Activated CD8-positive, alpha-beta memory T cell treated with anti-CD3 and anti-CD28 coated beads, Interleukin-2, amount 50 U/mL, for 24 hours (primary cell): ENCODE results near the gene KCNK15.
"Not testable (repeated sequence)": the region's sequence is repeated elsewhere in the genome, so short reads cannot be mapped to it uniquely, and the experiment has no call there.

Source experiments
- DNase-seq: peaks from one replicate; pipeline ENCODE4 v3.0.0-alpha.2; 2020; ENCODE audit errors: extremely low read depth

KCNK15 gene

DNA sequence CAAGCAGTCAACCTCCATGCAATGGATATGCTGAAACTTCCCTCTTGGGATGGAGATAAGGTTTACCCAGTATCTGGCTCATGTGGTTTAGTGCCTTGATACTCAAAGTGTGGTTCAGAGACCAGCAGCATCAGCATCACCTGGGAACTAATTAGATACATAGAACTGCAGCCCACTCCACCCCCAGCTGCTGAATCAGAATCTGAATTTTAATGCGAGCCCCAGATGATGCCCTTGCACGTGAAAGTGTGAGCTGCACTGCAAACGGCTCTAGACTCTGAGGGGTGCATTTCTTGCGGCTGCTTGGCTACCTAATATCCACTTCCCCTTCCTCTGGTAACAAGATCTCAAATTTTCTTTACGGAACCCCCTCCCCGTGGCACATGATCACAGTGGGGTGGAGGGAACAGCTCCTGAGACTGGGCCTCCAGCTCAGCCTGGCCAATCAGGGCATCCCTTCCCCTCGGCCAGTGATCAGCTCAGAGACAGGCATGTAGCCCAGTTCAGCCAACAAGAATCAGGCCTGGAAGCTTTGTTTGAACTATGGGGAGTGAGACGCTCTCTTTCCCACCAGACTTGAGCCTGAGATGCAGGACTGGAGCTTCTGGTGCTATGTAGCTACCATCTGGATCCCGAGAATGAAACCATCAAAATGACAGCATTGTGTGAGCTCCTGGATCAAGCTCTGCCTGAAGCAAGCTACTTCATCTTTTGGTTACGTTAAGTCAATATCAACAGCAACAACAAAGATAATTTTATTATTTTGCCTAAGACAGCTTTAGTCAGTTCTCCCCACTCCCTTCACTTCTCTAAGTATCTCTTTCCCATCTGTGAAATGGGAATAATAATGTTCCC, 12.8 kb downstream of the KCNK15 start:
- no peak for DNase-seq

DNA sequence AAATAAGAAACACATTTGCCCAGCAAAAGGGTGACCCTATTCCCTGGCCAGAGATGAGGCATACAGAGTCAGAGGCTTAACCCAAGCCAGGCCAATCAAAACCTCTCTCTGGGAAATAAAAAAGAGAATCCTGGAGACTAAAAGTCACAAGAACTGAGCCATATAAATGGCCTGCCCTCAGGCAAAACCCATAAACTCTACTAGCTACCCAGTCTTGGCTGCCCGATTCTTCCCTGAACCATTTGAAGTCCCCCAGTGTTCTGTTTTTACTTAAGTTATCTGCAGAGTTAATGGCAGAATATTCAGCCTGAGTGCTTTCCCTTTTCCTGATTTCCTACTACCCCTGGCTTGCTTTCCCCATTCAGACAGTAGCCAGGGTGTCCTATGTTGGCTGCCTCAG, 13.9 kb downstream of the KCNK15 start:
- DNase-seq: no peak

DNA sequence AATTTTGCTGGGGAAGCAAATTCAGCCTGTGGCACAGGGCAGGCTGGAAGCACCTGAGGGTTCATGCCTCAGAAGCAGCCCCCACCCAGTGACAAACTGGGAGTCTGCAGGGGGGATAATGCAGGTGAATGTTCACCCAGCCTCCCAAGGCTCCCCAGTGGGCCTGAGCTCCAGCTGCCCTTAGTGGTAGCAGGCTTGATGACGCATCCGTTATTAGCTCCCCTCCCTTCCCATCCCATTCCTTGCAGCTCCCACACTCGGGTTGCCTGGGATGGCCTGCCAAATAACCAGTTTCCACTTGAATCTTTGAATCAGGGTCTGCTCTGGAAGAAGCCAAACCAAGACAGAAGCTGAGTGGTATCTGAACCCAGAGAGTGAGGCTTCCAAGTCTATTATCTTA, 15.8 kb downstream of the KCNK15 start:
- no peak for DNase-seq

DNA sequence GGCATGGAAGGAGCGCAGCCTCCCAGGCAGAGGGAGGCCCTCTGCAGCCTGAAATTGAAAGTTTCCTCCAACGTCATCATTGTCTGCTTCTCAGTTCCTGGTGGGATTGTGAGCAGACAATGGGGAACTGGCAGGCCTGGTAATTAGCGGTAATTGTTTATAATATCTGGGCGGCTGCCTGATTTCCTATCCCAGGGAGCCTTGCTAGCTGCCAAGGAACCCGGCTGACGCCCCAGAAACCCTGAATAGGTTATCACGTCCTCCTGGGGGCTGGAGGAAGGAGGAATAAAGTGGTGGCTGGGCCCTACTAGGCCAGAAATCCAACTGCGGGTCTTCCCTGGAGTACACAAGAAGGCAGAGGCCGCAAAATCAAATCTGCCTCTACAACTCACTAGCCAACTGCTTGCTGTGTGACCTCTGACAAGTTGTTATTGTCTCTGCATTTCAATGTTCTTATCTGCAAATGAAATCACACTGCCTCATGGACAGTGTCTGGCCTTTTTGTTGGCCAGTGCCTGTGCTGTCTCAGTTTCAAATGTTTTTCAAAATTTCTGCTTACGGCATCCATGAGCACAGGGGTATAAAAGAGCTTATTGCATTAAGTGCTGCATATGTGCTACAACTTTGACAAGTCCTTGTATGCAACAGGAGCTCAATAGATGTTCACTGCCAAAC, 16.9 kb downstream of the KCNK15 start:
- DNase-seq: no peak

DNA sequence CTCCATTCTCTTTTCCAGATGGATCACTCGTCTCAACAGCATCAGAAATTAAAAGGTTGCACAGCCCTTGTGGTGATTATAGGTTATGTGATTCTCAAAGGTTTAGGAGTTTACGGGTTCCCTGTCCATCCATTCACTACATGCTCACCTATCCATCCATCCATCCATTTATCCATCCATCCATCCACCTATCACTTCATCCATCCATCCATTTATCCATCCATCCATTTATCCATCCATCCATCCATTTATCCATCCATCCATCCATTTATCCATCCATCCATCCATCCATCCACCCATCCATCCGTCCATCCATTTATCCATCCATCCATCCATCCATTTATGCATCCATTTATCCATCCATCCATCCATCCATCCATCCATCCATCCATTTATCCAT, 18.1 kb downstream of the KCNK15 start:
- DNase-seq: not testable (repeated sequence)

DNA sequence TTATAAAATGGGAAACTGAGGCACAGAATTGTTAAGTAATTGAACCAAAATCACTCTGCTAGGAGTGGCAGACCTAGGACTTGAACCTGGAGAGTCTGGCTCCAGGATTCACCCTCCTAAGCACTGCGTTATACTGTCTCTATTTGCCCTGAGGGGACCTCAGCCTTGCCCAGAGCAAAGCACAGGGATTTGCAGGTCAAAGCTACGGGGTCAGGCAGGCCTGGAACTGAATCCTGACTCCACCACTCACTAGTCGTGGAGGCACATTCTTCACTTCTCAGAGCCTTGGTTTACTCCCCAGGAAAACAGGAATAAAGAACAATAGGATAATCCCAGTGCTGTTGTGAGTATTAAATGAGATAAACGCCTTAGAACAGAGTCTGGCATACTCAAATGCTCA, 19.4 kb downstream of the KCNK15 start:
- DNase-seq: no peak

DNA sequence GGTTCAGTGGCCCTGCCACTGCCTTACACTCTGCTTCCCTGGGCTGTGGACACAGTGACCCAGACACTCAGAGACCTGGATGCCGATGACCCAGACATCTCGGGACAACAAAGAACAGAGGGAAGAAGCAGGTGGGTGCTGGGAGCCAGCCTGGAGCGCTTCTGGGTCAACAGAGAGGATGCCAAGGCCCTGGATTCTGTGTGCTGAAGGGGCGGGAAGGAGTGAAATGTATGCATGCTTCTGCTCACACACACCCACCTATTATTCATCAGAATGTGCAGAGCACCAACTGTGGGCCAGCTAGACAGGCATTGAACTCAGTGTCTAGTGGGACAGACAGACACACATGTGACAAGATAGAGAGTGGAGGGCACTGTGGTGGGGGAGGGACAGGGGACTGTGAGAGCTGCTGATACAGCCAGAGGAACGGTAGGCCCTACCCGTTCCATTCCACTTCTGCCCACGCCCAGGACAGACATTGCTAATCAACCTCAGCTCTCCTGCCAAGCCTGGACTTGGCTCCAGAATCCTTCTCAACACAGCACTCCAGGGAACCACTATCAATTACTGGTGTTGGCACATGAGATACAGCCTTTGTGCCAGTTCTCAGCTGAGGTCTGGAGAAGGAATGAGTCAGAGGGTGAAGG, 20.2 kb downstream of the KCNK15 start:
- DNase-seq: no peak

DNA sequence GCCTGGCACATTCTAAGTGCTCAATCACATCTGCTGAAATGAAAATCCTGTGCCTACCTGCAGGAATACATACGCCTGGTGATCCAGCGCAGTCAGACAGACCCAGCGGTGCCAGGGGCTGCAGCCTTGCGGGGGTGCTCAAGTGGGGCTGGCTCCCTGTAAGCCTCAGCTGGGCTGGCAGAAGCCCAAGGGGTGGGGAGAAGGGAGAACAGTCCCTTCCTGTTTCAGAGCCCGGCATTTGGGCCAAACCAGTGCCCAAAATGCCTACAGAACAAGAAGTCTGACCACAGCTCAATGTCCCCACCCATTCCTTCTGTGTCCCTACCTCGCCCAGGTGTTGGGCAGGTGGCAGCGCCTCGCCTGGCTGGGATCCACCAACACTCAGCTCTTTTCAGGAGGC, 22.6 kb downstream of the KCNK15 start:
- no peak for DNase-seq

DNA sequence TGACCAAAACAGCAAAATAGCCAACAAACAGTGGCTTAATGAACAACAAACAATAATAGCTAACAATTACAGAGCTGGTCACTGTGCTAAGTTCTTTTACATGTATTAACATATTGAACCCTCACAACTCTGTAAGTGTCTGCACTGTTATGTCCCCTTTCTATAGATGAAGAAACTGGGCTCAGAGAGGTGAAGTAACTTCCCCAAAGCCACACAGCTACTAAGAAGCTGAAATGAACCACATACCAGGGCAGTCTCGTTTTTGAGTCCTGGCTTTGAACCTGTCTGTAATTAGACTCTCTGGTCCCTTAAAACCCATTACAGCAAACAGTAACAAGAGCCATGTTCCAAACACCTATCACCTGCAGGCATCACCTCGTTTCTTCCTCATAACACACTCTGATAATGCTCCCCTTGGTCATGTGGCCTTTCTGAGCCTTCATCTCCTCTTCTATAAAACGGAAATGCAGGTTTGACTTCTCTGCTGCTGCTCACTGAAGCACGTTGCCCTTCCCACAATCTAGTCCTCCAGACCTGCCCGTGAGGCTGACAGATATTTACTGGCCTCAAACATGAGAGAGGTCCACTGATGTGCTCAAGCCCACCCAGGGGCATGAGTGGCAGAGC, 23.3 kb downstream of the KCNK15 start:
- DNase-seq: no peak

DNA sequence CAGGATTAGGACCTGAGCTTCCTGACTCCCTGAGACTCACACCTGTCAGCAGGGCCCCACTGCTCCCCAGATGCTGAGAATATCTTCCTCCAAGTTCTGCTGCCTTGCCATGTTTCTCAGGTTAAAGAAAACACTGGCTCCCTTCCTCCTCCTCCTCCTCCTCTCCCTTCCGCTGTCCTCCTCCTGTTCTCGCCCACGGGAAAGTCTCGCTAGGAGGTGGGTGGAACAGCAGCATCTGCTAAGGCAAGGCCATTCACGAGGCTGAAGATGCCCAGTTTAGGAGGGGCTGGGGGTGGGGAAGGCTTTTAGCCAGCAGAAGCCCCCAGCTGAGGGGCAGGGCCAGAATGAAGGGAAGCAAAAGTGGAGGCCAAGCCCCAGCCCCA, 23.8 kb downstream of the KCNK15 start:
- DNase-seq: no peak

DNA sequence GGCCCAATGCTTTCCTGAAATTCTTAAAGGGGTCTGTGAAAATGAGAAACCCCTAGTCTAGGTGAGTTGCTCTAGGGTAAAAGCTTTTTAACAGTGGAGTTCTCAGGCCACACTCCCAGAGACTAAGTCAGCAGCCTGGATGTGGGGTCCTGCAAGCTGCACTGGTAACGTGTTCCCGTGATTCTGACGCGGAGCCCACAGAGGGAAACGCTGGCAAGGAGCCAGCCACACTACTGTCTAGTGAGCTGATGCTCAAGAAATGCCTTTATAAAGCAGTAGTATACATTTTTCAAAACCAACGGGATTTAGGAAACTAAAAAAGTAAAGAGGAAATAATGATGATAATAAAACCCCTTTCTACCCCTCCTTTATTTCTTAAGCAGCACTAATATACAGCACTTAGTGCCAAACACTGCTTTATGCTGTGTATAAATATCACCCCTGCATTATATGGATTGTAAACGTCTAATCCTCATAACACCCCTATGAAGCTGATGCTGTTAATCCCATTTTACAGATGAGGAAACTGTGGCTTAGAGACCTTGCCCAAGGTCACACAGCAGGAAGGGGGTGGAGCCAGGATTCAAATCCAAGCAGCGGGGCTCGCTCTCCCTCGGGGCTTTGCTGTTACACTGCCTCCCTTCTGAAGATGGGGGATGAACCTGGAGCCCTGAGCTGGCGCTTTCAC, 25.0 kb downstream of the KCNK15 start:
- DNase-seq: no peak

DNA sequence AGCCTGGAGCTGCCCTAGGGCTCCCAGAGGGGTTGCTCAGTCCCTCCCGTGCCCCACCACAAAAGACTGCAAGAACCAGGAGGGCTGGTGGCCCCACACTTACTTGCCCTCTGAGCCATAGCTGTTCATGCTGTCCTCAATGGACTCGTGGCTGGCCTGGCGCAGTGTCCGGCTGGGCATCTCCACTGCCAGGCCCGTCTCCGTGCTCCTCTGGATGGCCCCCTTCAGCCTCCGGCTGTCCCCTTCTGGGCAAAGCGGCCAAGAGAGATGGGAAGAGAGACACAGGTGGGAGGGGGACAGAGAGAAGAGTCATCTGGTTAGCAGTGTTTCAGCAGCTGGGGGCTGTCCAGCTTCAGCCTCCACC, 25.5 kb downstream of the KCNK15 start:
- no peak for DNase-seq

DNA sequence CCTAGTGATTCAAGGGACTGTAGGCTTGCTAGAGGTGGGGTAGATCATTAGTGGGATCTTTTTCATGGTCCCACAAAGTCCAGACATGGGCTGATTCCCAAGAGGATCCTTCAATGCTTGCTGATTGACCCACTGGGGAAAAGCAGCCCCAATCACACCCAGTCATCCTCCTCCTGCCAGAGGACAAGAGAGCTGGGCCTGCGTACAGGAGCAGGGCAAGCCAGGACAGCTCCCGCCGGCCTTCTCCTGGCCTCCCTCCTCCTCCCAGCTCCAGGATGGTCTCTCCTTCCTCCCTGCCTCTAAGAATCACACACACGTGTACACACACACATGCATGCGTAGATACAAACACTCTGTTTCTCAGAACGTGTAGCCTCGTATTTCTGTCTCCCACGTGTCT, 27.0 kb downstream of the KCNK15 start:
- DNase-seq: no peak

DNA sequence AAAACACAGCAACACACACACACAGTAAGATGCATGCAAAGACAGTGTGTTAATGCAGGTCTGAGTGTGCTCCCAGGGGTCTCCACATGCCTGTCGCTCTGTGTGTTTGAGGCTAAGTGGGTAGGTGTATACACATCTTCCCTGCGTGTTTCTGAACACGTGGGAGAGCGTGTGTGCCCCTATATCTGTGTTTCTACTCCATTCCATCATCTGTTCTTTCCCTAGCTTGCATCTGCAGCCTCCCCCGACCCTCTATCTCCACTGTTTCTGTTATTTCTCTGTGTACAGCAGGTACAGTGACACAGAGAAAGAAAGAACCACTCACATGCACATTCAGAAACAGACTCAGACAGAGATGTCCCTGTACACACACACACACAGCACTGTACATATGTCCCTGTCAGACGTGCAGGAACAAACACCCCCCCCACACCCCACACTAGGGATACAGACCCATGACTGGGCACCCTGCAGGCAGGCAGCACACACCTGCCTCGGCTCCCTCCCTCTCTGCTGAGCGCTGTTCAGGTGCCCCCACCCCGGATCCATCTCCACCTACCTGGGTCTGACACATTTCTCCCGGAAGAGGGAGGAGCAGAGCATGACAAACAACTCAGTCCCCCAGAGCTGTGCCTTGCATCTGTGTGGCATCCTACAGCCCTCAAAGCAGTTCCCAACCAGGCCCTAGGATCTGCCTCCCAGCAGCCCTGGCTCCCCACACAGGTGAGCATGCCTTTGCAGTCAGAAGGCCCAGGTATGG, 27.6 kb downstream of the KCNK15 start:
- DNase-seq: no peak

DNA sequence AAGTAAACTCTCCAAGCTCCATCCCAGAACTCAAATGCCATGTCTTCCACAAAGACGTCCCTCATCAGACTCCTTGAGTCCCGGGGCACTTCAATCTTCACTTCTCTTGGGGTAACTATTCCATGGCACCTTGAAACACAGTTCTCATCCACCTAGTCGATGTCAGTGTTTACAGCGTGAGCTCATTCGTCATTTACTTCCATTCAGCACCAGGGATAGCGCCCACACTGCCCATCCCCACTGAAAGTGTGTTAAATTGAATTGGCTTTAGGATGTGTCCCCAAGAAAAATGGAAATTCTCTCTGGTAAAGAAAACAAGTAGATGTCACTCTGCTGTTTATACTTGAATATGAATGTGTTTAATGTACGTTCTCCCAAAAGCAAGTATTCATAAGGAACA, 31.3 kb downstream of the KCNK15 start:
- DNase-seq: no peak

DNA sequence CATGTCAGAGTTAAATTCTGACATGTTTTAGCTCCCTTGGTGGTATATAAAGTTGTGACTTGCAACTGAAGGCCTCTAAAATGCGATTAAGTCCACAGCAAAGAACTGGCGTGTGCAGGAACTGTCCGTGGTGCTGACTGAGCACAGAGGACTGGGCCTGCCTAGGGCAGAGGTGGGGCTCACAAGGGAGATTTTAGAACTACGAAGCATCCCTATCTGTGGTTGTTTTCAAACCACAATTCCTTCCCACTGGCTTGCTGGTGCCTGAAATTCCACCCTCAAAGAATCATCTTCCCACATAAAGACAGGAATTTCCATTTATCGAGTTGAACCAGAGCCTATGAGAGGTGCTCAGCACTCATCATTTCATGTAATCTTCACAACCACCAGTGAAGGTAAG, 34.6 kb downstream of the KCNK15 start:
- DNase-seq: no peak

DNA sequence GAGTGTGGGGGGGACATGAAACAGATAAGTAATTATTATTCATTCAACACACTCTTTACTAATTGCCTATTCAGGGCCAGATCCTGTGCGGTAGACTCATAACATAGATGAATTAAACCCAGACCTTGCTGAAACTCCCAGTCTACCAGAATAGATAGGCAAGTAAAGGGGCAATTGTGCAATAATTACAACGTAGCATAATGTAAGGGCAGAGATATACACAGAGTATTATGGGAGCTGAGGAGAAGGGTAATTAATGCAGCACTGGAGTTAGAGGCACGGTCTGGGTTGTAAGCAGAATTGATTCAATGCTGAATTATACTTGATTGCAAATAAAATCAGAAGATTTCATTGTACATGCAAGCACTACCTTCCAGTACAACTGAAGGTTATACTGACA, 35.5 kb downstream of the KCNK15 start:
- no peak for DNase-seq

DNA sequence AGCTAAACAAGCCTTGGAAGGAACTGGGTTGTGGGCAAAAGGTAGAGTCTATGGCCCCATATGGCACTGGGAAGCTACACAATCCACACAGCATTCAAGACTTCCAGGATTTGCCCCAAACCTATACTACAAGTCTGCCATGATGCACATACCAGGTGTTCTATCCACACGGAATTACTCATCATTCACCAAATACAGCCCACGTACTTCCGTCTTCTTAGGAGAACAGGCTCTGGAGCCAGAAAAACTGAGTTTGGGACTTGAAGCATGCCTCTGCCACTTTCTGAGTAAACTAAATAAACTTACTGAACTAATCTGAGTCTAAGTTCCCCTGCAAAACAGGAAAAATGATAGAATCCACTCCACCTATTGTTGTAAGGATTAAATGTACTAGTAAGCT, 36.1 kb downstream of the KCNK15 start:
- DNase-seq: no peak

DNA sequence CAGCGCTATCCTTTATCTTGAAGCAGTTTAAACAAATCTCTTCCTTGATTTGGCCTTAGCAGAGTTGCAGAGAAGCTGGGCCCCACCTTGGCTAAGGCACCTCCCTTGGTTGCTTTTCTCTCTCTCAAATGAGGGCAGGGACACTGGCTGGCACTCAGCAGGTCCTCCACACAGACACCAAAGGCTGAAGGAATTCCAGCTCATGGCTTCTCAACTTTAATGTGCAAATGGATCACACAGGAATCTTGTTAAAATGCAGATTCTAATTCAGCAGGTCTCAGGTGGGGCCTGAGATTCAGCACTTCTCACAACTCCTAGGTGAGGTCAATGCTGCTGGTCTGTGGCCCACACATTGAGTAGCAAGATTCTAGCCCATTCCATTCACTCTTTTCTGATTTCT, 39.0 kb downstream of the KCNK15 start:
- no peak for DNase-seq

DNA sequence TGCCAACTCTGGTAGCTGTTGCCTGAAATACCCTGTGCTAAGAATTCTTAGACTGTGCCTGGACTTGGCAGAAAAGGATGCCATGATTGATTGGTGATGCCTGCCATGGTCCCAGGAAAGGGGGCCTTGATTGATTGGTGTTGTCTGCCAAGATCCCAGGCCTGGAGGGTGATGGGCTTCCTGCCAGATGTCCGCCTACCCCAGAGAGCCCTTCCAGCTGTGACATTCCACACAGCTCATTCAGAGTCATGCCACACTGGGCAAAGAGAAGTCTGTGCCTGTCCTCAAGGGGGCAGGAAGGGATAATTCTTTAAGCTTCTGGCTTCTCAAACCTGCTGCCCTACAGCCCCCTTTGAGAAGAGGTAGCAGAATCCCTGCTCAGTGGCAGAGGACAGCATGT, 40.1 kb downstream of the KCNK15 start:
- no peak for DNase-seq

DNA sequence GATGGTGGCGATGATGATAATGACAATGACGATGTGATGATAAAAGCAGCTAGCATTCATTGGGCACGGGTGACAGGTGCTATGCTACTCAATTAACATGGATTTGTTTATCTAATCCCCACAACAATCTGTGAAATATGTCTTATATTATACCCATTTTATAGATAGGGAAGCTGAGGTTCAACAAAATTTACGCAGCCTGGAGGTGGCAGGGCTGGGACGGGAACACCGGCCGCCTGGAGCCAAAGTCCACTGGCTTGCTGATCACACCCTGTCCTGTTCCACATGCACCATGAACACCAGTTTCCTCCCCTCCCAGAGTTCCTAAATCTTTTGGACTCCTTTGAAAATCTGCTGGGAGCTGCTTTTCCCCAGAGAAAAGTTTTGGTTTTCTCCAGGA, 41.6 kb downstream of the KCNK15 start:
- DNase-seq: no peak
